ENCODE data around the gene CEP112.

Gene CEP112

GRCh38 chr17:65756760-65757159 is 435.2 kb downstream of the CEP112 start:
- Histone ChIP-seq H3K4me2 (ENCODE audit: low read length) (no peak overlapping the region), H4K12ac (ENCODE audit: low read depth, low read length) (no peak overlapping the region), H2AK5ac (ENCODE audit: low read length) (no peak overlapping the region), H3K23ac (ENCODE audit: low read length) (no peak overlapping the region), H3K14ac (ENCODE audit: low read length) (no peak overlapping the region), H4K8ac (ENCODE audit: low read depth, low read length) (no peak overlapping the region), H2BK120ac (ENCODE audit: insufficient read depth, low read length, poor library complexity) (no peak overlapping the region), H3K4me1 (ENCODE audit: control insufficient read depth in 1 of 2, insufficient read depth in 2 of 2, low read length in 2 of 2) (no peaks in the 10 kb centered on the region), H3K4ac (ENCODE audit: low read depth, low read length) (no peak overlapping the region), H4K91ac (ENCODE audit: low read depth, low read length) (no peak overlapping the region), H3K79me1 (ENCODE audit: low read length) (no peaks in the 10 kb centered on the region), H3K79me2 (ENCODE audit: control insufficient read depth, insufficient read depth, low read length, poor library complexity) (no peaks in the 10 kb centered on the region), H3K18ac (ENCODE audit: low read length) (no peak overlapping the region), H3K36me3 (ENCODE audit: control insufficient read depth in 1 of 2, insufficient read depth in 2 of 2, low read length in 2 of 2) (no peaks in the 10 kb centered on the region), H3K27me3 (ENCODE audit: insufficient read depth, low read length) (no peaks in the 10 kb centered on the region), H3K27ac (ENCODE audit: low read depth, low read length) (no peak overlapping the region), H2BK12ac (ENCODE audit: low read length) (no peak overlapping the region), H3K9me3 (ENCODE audit: insufficient read depth, low read depth, low read length) (no peaks in the 10 kb centered on the region), H2BK5ac (ENCODE audit: low read depth, low read length, poor library complexity) (no peak overlapping the region), H2AFZ (ENCODE audit: insufficient read depth, low read length, poor library complexity) (no peak overlapping the region), H3K9ac (ENCODE audit: low read length) (no peak overlapping the region), H3K4me3 (ENCODE audit: low read depth, low read length) (no peak overlapping the region)
- no peak for DNase-seq

DNA sequence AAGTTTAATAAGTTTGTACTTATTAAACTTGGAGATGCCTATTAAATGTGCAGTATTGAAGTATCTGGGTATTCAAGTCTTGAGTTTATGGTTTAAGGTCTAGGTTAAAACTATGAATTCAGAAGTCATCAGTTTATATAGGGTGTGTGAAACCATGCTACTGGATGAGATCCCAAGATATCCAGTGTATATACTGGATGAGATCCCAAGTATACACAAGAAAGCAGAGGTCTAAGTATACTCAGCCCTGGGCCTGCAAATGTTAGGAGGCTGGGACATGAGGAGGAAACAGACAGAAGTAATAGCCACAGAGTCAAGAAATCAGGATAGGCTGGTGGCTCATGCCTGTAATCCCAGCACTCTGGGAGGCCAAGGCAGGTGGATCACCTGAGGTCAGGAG is 436.1 kb downstream of the CEP112 start:
- Histone ChIP-seq H4K12ac (ENCODE audit: low read depth, low read length) (no peak overlapping the region), H3K27me3 (ENCODE audit: insufficient read depth, low read length) (no peaks in the 10 kb centered on the region), H2BK12ac (ENCODE audit: low read length) (no peak overlapping the region), H2BK120ac (ENCODE audit: insufficient read depth, low read length, poor library complexity) (no peak overlapping the region), H3K4me2 (ENCODE audit: low read length) (no peak overlapping the region), H3K18ac (ENCODE audit: low read length) (no peak overlapping the region), H2BK5ac (ENCODE audit: low read depth, low read length, poor library complexity) (no peak overlapping the region), H3K4me1 (ENCODE audit: control insufficient read depth in 1 of 2, insufficient read depth in 2 of 2, low read length in 2 of 2) (no peaks in the 10 kb centered on the region), H3K4ac (ENCODE audit: low read depth, low read length) (no peak overlapping the region), H3K9ac (ENCODE audit: low read length) (no peak overlapping the region), H3K79me2 (ENCODE audit: control insufficient read depth, insufficient read depth, low read length, poor library complexity) (no peaks in the 10 kb centered on the region), H4K8ac (ENCODE audit: low read depth, low read length) (no peak overlapping the region), H2AFZ (ENCODE audit: insufficient read depth, low read length, poor library complexity) (no peak overlapping the region), H3K27ac (ENCODE audit: low read depth, low read length) (no peak overlapping the region), H3K4me3 (ENCODE audit: low read depth, low read length) (no peak overlapping the region), H3K79me1 (ENCODE audit: low read length) (no peaks in the 10 kb centered on the region), H3K14ac (ENCODE audit: low read length) (no peak overlapping the region), H2AK5ac (ENCODE audit: low read length) (no peak overlapping the region), H3K23ac (ENCODE audit: low read length) (no peak overlapping the region), H3K36me3 (ENCODE audit: control insufficient read depth in 1 of 2, insufficient read depth in 2 of 2, low read length in 2 of 2) (no peaks in the 10 kb centered on the region), H3K9me3 (ENCODE audit: insufficient read depth, low read depth, low read length) (no peaks in the 10 kb centered on the region), H4K91ac (ENCODE audit: low read depth, low read length) (no peak overlapping the region)
- DNase-seq = no peak

DNA sequence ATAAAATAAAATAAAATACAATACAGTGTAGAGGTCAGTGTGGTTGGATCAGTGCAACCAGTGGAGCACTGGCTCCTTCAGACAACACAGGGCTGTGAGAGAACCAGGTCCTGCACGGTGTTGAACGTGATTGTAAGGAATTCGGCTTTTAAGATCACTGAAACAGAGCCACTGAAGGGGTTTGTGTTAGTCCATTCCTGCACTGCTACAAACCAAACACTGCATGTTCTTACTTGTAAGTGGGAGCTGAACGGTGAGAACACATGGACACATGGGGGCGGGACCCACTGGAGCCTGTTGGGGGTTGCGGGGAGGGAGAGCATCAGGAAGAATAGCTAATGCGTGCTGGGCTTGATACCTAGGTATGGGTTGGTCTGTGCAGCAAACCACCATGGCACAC is 437.3 kb downstream of the CEP112 start:
- no peak overlapping the region for H3K18ac ChIP-seq (ENCODE audit: low read length)
- H3K27ac ChIP-seq (ENCODE audit: low read depth, low read length) = no peak overlapping the region
- no peak overlapping the region for H4K91ac ChIP-seq (ENCODE audit: low read depth, low read length)
- no peak overlapping the region for H3K9ac ChIP-seq (ENCODE audit: low read length)
- H2AFZ ChIP-seq (ENCODE audit: insufficient read depth, low read length, poor library complexity) = no peak overlapping the region
- no peaks in the 10 kb centered on the region for H3K27me3 ChIP-seq (ENCODE audit: insufficient read depth, low read length)
- no peaks in the 10 kb centered on the region for H3K9me3 ChIP-seq (ENCODE audit: insufficient read depth, low read depth, low read length)
- H4K12ac ChIP-seq (ENCODE audit: low read depth, low read length) = no peak overlapping the region
- H2AK5ac ChIP-seq (ENCODE audit: low read length) = no peak overlapping the region
- no peak overlapping the region for H2BK5ac ChIP-seq (ENCODE audit: low read depth, low read length, poor library complexity)
- no peaks in the 10 kb centered on the region for H3K4me1 ChIP-seq (ENCODE audit: control insufficient read depth in 1 of 2, insufficient read depth in 2 of 2, low read length in 2 of 2)
- H3K79me2 ChIP-seq (ENCODE audit: control insufficient read depth, insufficient read depth, low read length, poor library complexity) = no peaks in the 10 kb centered on the region
- H2BK12ac ChIP-seq (ENCODE audit: low read length) = no peak overlapping the region
- H3K14ac ChIP-seq (ENCODE audit: low read length) = no peak overlapping the region
- no peak overlapping the region for H4K8ac ChIP-seq (ENCODE audit: low read depth, low read length)
- no peak overlapping the region for H3K4ac ChIP-seq (ENCODE audit: low read depth, low read length)
- no CpG with 5 or more reads among the region's 7 CpGs for WGBS (ENCODE audit: extremely low coverage, insufficient coverage, insufficient read length)
- H3K4me2 ChIP-seq (ENCODE audit: low read length) = no peak overlapping the region
- no peak overlapping the region for H3K4me3 ChIP-seq (ENCODE audit: low read depth, low read length)
- no peaks in the 10 kb centered on the region for H3K36me3 ChIP-seq (ENCODE audit: control insufficient read depth in 1 of 2, insufficient read depth in 2 of 2, low read length in 2 of 2)
- DNase-seq = no peak
- H3K23ac ChIP-seq (ENCODE audit: low read length) = no peak overlapping the region
- H2BK120ac ChIP-seq (ENCODE audit: insufficient read depth, low read length, poor library complexity) = no peak overlapping the region
- no peaks in the 10 kb centered on the region for H3K79me1 ChIP-seq (ENCODE audit: low read length)

- Histone ChIP-seq H3K23ac (ENCODE audit: low read length) (no peak overlapping the region), H3K4me1 (ENCODE audit: control insufficient read depth in 1 of 2, insufficient read depth in 2 of 2, low read length in 2 of 2) (no peaks in the 10 kb centered on the region), H3K79me2 (ENCODE audit: control insufficient read depth, insufficient read depth, low read length, poor library complexity) (no peaks in the 10 kb centered on the region), H2BK5ac (ENCODE audit: low read depth, low read length, poor library complexity) (no peak overlapping the region), H2AK5ac (ENCODE audit: low read length) (no peak overlapping the region), H3K27ac (ENCODE audit: low read depth, low read length) (no peak overlapping the region), H3K27me3 (ENCODE audit: insufficient read depth, low read length) (no peaks in the 10 kb centered on the region), H3K4ac (ENCODE audit: low read depth, low read length) (no peak overlapping the region), H2BK120ac (ENCODE audit: insufficient read depth, low read length, poor library complexity) (no peak overlapping the region), H3K9me3 (ENCODE audit: insufficient read depth, low read depth, low read length) (no peaks in the 10 kb centered on the region), H3K14ac (ENCODE audit: low read length) (no peak overlapping the region), H3K79me1 (ENCODE audit: low read length) (no peaks in the 10 kb centered on the region), H3K4me3 (ENCODE audit: low read depth, low read length) (no peak overlapping the region), H3K4me2 (ENCODE audit: low read length) (no peak overlapping the region), H2AFZ (ENCODE audit: insufficient read depth, low read length, poor library complexity) (no peak overlapping the region), H4K12ac (ENCODE audit: low read depth, low read length) (no peak overlapping the region), H2BK12ac (ENCODE audit: low read length) (no peak overlapping the region), H4K8ac (ENCODE audit: low read depth, low read length) (no peak overlapping the region), H3K9ac (ENCODE audit: low read length) (no peak overlapping the region), H3K18ac (ENCODE audit: low read length) (no peak overlapping the region), H4K91ac (ENCODE audit: low read depth, low read length) (no peak overlapping the region), H3K36me3 (ENCODE audit: control insufficient read depth in 1 of 2, insufficient read depth in 2 of 2, low read length in 2 of 2) (no peaks in the 10 kb centered on the region)
- no CpG with 5 or more reads among the region's 2 CpGs for WGBS (ENCODE audit: extremely low coverage, insufficient coverage, insufficient read length)
- peak; percentile 80 to 83 for DNase-seq
Measured at GRCh38 chr17:65754081-65754480, 437.9 kb downstream of the CEP112 start.

- H2AK5ac ChIP-seq (ENCODE audit: low read length) = no peak overlapping the region
- no peak overlapping the region for H3K18ac ChIP-seq (ENCODE audit: low read length)
- no peak overlapping the region for H3K4ac ChIP-seq (ENCODE audit: low read depth, low read length)
- no peaks in the 10 kb centered on the region for H3K36me3 ChIP-seq (ENCODE audit: control insufficient read depth in 1 of 2, insufficient read depth in 2 of 2, low read length in 2 of 2)
- no peak overlapping the region for H3K27ac ChIP-seq (ENCODE audit: low read depth, low read length)
- no peak overlapping the region for H4K8ac ChIP-seq (ENCODE audit: low read depth, low read length)
- no peak overlapping the region for H3K4me3 ChIP-seq (ENCODE audit: low read depth, low read length)
- H4K91ac ChIP-seq (ENCODE audit: low read depth, low read length) = no peak overlapping the region
- H2BK5ac ChIP-seq (ENCODE audit: low read depth, low read length, poor library complexity) = no peak overlapping the region
- no peaks in the 10 kb centered on the region for H3K27me3 ChIP-seq (ENCODE audit: insufficient read depth, low read length)
- no peak overlapping the region for H2AFZ ChIP-seq (ENCODE audit: insufficient read depth, low read length, poor library complexity)
- H4K12ac ChIP-seq (ENCODE audit: low read depth, low read length) = no peak overlapping the region
- H3K9ac ChIP-seq (ENCODE audit: low read length) = no peak overlapping the region
- H2BK120ac ChIP-seq (ENCODE audit: insufficient read depth, low read length, poor library complexity) = no peak overlapping the region
- no peaks in the 10 kb centered on the region for H3K4me1 ChIP-seq (ENCODE audit: control insufficient read depth in 1 of 2, insufficient read depth in 2 of 2, low read length in 2 of 2)
- H3K79me1 ChIP-seq (ENCODE audit: low read length) = no peaks in the 10 kb centered on the region
- no peaks in the 10 kb centered on the region for H3K79me2 ChIP-seq (ENCODE audit: control insufficient read depth, insufficient read depth, low read length, poor library complexity)
- no peak overlapping the region for H3K23ac ChIP-seq (ENCODE audit: low read length)
- no peak overlapping the region for H3K4me2 ChIP-seq (ENCODE audit: low read length)
- DNase-seq = no peak
- no peak overlapping the region for H2BK12ac ChIP-seq (ENCODE audit: low read length)
- H3K14ac ChIP-seq (ENCODE audit: low read length) = no peak overlapping the region
- WGBS (ENCODE audit: extremely low coverage, insufficient coverage, insufficient read length) = no CpG with 5 or more reads among the region's 4 CpGs
- no peaks in the 10 kb centered on the region for H3K9me3 ChIP-seq (ENCODE audit: insufficient read depth, low read depth, low read length)
Measured at GRCh38 chr17:65753348-65753747, 438.6 kb downstream of the CEP112 start.
